MM.1S (cell line): Measurements from ENCODE around the gene MAPK7.

ENCODE experiments used
- DNase-seq: peaks from one replicate; pipeline ENCODE4 v3.0.0-alpha.2; 2015
- H2AFZ ChIP-seq: fragments of 300-600 bp; sonication (generic); 2 replicates; pipeline ENCODE4 v1.6.0; 2016; ENCODE audit warnings: antibody characterized with exemption, low read length
- H3F3A ChIP-seq: fragments of 300-600 bp; sonication (generic); 2 replicates; pipeline ENCODE4 v1.6.1; 2016; ENCODE audit warnings: mild to moderate bottlenecking, antibody characterized with exemption, low read length, moderate library complexity, mixed read lengths; ENCODE audit not compliant: insufficient read depth
- H3K27ac ChIP-seq: fragments of 300-600 bp; sonication (generic); 2 replicates; pipeline ENCODE4 v1.5.1; 2016; ENCODE audit warnings: mild to moderate bottlenecking, low read length
- H3K27me3 ChIP-seq: fragments of 300-600 bp; sonication (generic); replicated peaks from 2 replicates; pipeline ENCODE4 v1.6.0; 2016; ENCODE audit warnings: low read length; ENCODE audit not compliant: insufficient read depth
- H3K36me3 ChIP-seq: fragments of 300-600 bp; sonication (generic); replicated peaks from 2 replicates; pipeline ENCODE4 v1.6.1; 2016; ENCODE audit warnings: mild to moderate bottlenecking, low read length, mixed read lengths; ENCODE audit not compliant: insufficient read depth
- H3K4me1 ChIP-seq: fragments of 300-600 bp; sonication (generic); 2 replicates; pipeline ENCODE4 v1.6.1; 2016; ENCODE audit warnings: low read length, mixed read lengths
- H3K4me2 ChIP-seq: fragments of 300-600 bp; sonication (generic); 2 replicates; pipeline ENCODE4 v1.6.0; 2016; ENCODE audit warnings: low read depth, low read length
- H3K4me3 ChIP-seq: fragments of 300-600 bp; sonication (generic); 2 replicates; pipeline ENCODE4 v1.5.1; 2016; ENCODE audit warnings: low read length, mixed read lengths
- H3K79me2 ChIP-seq: fragments of 300-600 bp; sonication (generic); 2 replicates; pipeline ENCODE4 v1.6.1; 2016; ENCODE audit warnings: mixed run types, low read length, mixed read lengths
- H3K9ac ChIP-seq: fragments of 300-600 bp; sonication (generic); 2 replicates; pipeline ENCODE4 v1.6.1; 2016; ENCODE audit warnings: low read length, mixed read lengths
- H3K9me2 ChIP-seq: fragments of 300-600 bp; sonication (generic); replicated peaks from 2 replicates; pipeline ENCODE4 v1.6.1; 2016; ENCODE audit warnings: mild to moderate bottlenecking, low read length, mixed read lengths; ENCODE audit not compliant: insufficient read depth
- H3K9me3 ChIP-seq: fragments of 300-600 bp; sonication (generic); replicated peaks from 2 replicates; pipeline ENCODE4 v1.6.1; 2016; ENCODE audit warnings: mild to moderate bottlenecking, low read length, mixed read lengths; ENCODE audit not compliant: insufficient read depth
- H4K20me1 ChIP-seq: fragments of 300-600 bp; sonication (generic); 2 replicates; pipeline ENCODE4 v1.6.1; 2016; ENCODE audit warnings: mild to moderate bottlenecking, low read length, moderate library complexity, mixed read lengths; ENCODE audit not compliant: insufficient read depth
- CTCF ChIP-seq: fragments of 300-600 bp; sonication (generic); IDR thresholded peaks from 2 replicates; pipeline ENCODE4 v1.5.1; 2016; ENCODE audit warnings: antibody characterized with exemption, low read length, mixed read lengths
- EZH2 ChIP-seq: fragments of 300-600 bp; sonication (generic); optimal IDR thresholded peaks from 2 replicates; pipeline ENCODE3; 2017; ENCODE audit warnings: low read depth, mild to moderate bottlenecking, antibody characterized with exemption, low read length, mixed read lengths
- EZH2phosphoT487 ChIP-seq: fragments of 300-600 bp; sonication (generic); IDR thresholded peaks from 2 replicates; pipeline ENCODE4 v1.6.1; 2018; ENCODE audit warnings: antibody characterized with exemption, low read length

The MAPK7 gene

DNA sequence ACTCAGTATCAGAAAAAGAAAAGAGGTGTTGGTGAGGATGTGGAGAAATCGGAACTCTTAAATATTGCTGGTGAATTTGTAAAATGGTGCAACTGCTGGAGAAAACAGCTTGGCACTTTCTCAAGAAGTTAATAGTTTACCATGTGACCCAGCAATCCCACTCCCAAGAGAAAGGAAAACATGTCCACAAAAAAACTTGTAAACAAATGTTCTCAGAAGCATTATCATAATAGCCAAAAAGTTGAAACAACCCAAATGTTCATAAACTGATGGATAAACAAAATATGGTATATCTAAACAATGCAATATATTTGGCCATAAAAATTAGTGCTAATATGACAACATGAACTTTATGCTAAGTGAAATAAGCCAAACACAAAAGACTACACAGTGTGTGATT is 2.6 kb upstream of the MAPK7 start:
- Histone ChIP-seq H3K9me2 (no peaks in the 10 kb centered on the region), H3K4me1 (peaks cover 4% of the 10 kb centered on the region; the same call in 1 of the 2 replicates), H3K27ac (no peak overlapping the region), H3K4me3 (no peak overlapping the region), H3K9me3 (no peaks in the 10 kb centered on the region), H2AFZ (no peak overlapping the region), H3K9ac (no peak overlapping the region), H4K20me1 (no peaks in the 10 kb centered on the region), H3K79me2 (peaks cover 12% of the 10 kb centered on the region), H3K27me3 (no peaks in the 10 kb centered on the region), H3K4me2 (no peak overlapping the region), H3F3A (peaks cover 12% of the 10 kb centered on the region), H3K36me3 (no peaks in the 10 kb centered on the region)
- DNase-seq: no peak
- no peak for TF ChIP-seq EZH2phosphoT487
- no peak for TF ChIP-seq EZH2
- no peak for TF ChIP-seq CTCF

DNA sequence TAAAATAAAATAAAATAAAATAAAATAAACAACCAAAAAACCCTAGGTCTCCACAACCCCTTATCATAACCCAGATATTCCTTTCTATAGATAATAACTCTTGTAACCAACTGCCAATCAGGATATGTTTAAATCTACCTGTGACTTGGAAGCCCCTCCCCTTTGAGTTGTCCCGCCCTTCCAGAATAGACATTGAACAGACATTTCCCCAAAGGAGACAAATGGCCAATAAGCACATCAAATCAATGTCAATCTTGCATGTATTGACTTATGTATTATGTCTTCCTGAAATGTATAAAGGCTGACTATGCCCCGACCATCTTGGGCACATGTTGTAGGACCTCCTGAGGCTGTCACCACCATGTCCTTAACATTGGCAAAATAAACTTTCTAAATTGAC is 1.5 kb upstream of the MAPK7 start:
- Histone ChIP-seq H3K79me2 (peaks cover 12% of the 10 kb centered on the region), H3K9me3 (no peaks in the 10 kb centered on the region), H4K20me1 (no peaks in the 10 kb centered on the region), H3F3A (peaks cover 12% of the 10 kb centered on the region), H2AFZ (peak overlapping the region; percentile 57), H3K9ac (peak overlapping the region; percentile 75; the same call in 1 of the 2 replicates), H3K27ac (peak overlapping the region; percentile 88; the same call in 1 of the 2 replicates), H3K27me3 (no peaks in the 10 kb centered on the region), H3K36me3 (no peaks in the 10 kb centered on the region), H3K9me2 (no peaks in the 10 kb centered on the region), H3K4me2 (peak overlapping the region; percentile 71), H3K4me3 (peak overlapping the region; percentile 73), H3K4me1 (no peaks in the 10 kb centered on the region; the same call in 1 of the 2 replicates)
- DNase-seq: peak; percentile 28
- TF ChIP-seq CTCF (no peak), EZH2 (no peak), EZH2phosphoT487 (no peak)

DNA sequence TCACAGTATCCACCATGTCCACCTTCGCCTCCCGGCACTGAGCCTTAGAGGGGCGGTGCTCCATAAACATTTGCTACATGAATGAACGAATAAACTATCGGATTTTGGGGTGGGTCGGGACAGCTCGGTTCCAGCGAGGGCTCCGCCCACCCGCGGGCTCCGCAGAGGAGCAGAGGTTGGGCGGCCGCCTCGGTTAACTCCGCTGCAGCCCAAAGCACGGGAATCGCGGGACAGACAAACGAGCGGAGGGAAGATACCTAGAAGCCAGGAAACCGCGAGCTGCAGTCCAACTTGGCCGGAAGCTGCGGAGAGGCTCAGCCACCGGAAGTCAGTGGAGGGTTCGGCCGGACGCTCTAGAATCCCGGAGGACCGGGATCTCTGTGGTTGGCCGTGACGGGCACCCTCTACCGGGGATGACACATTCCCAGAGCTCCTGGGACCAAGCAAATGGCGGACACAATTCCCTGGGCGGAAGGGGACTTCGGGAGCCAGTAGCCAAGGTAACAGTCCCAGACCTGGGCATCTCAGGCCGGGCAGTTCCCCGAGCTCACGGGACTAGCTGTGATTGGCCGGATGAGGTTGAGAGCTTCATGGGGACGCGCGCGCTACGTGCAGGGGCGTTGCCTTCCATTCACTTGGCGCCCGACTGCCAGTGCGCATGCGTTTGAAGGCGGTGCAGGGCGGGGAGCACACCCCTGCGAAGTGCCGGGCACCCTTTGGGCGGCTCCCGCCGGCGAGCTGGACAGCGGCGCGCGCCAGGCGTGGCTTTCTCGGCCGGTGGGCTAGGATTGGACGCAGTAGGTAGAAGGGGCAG is 489 bp upstream of the MAPK7 start:
- peaks cover 12% of the 10 kb centered on the region for H3K79me2 ChIP-seq
- peaks cover 12% of the 10 kb centered on the region for H3F3A ChIP-seq
- H4K20me1 ChIP-seq: no peaks in the 10 kb centered on the region
- H3K4me3 ChIP-seq: peak overlapping the region; percentile 97
- no peaks in the 10 kb centered on the region; the same call in 1 of the 2 replicates for H3K4me1 ChIP-seq
- H3K27me3 ChIP-seq: no peaks in the 10 kb centered on the region
- H2AFZ ChIP-seq: peak overlapping the region; percentile 57
- DNase-seq: peak; percentile 98
- peak overlapping the region; percentile 75 for H3K9ac ChIP-seq
- peak overlapping the region; percentile 88 for H3K27ac ChIP-seq
- no peaks in the 10 kb centered on the region for H3K9me2 ChIP-seq
- H3K9me3 ChIP-seq: no peaks in the 10 kb centered on the region
- TF ChIP-seq EZH2: no peak
- TF ChIP-seq EZH2phosphoT487: no peak
- TF ChIP-seq CTCF: no peak
- no peaks in the 10 kb centered on the region for H3K36me3 ChIP-seq
- peak overlapping the region; percentile 71 for H3K4me2 ChIP-seq
